Measurements from ENCODE around the gene STK38.
"Not testable (repeated sequence)": the region's sequence is repeated elsewhere in the genome, so short reads cannot be mapped to it uniquely, and the experiment has no call there.

The STK38 gene

GRCh38 chr6:36495086-36495485, 52.2 kb downstream of the STK38 start:
- no peak overlapping the region for H3K27ac ChIP-seq (ENCODE audit: low read length)
- H3K27me3 ChIP-seq (ENCODE audit: low read depth, low read length) = no peaks in the 10 kb centered on the region
- H3K4me3 ChIP-seq (ENCODE audit: low read depth in 1 of 2, low read length in 2 of 2) = no peak overlapping the region
- H3K9me3 ChIP-seq (ENCODE audit: control insufficient read depth in 1 of 2, low read length in 2 of 2) = no peaks in the 10 kb centered on the region
- H3K4me1 ChIP-seq (ENCODE audit: control insufficient read depth in 1 of 2, insufficient read depth in 2 of 2, low read length in 2 of 2) = no peaks in the 10 kb centered on the region
- peaks cover 45 to 51% of the 10 kb centered on the region in 2 donors for H3K36me3 ChIP-seq (ENCODE audit: control insufficient read depth in 1 of 2, insufficient read depth in 2 of 2, low read length in 2 of 2)

- Histone ChIP-seq H3K27me3 (ENCODE audit: low read depth, low read length) (no peaks in the 10 kb centered on the region), H3K27ac (ENCODE audit: low read length) (no peak overlapping the region), H3K36me3 (ENCODE audit: control insufficient read depth in 1 of 2, insufficient read depth in 2 of 2, low read length in 2 of 2) (peaks cover 42 to 49% of the 10 kb centered on the region in 2 donors), H3K4me3 (ENCODE audit: low read depth in 1 of 2, low read length in 2 of 2) (no peak overlapping the region), H3K9me3 (ENCODE audit: control insufficient read depth in 1 of 2, low read length in 2 of 2) (no peaks in the 10 kb centered on the region), H3K4me1 (ENCODE audit: control insufficient read depth in 1 of 2, insufficient read depth in 2 of 2, low read length in 2 of 2) (peaks cover 3 to 8% of the 10 kb centered on the region in 2 donors)
These were observed 53.4 kb downstream of the STK38 start for GRCh38 chr6:36493859-36494258.

- Histone ChIP-seq H3K4me1 (ENCODE audit: control insufficient read depth in 1 of 2, insufficient read depth in 2 of 2, low read length in 2 of 2) (peaks cover 3 to 13% of the 10 kb centered on the region in 2 donors), H3K27me3 (ENCODE audit: low read depth, low read length) (no peaks in the 10 kb centered on the region), H3K4me3 (ENCODE audit: low read depth in 1 of 2, low read length in 2 of 2) (no peak overlapping the region), H3K27ac (ENCODE audit: low read length) (no peak overlapping the region), H3K36me3 (ENCODE audit: control insufficient read depth in 1 of 2, insufficient read depth in 2 of 2, low read length in 2 of 2) (peaks cover 44 to 49% of the 10 kb centered on the region in 2 donors), H3K9me3 (ENCODE audit: control insufficient read depth in 1 of 2, low read length in 2 of 2) (no peaks in the 10 kb centered on the region)
These were observed 54.0 kb downstream of the STK38 start for GRCh38 chr6:36493319-36493718.

- no peaks in the 10 kb centered on the region for H3K9me3 ChIP-seq (ENCODE audit: control insufficient read depth in 1 of 2, low read length in 2 of 2)
- H3K4me1 ChIP-seq (ENCODE audit: control insufficient read depth in 1 of 2, insufficient read depth in 2 of 2, low read length in 2 of 2) = peaks cover 3 to 20% of the 10 kb centered on the region in 2 donors
- H3K27ac ChIP-seq (ENCODE audit: low read length) = no peak overlapping the region
- peaks cover 46 to 54% of the 10 kb centered on the region in 2 donors for H3K36me3 ChIP-seq (ENCODE audit: control insufficient read depth in 1 of 2, insufficient read depth in 2 of 2, low read length in 2 of 2)
- H3K4me3 ChIP-seq (ENCODE audit: low read depth in 1 of 2, low read length in 2 of 2) = no peak overlapping the region
- no peaks in the 10 kb centered on the region for H3K27me3 ChIP-seq (ENCODE audit: low read depth, low read length)
These were observed 54.7 kb downstream of the STK38 start for GRCh38 chr6:36492621-36493020.

GRCh38 chr6:36492092-36492491, 55.2 kb downstream of the STK38 start:
- Histone ChIP-seq H3K27me3 (ENCODE audit: low read depth, low read length) (no peaks in the 10 kb centered on the region), H3K27ac (ENCODE audit: low read length) (no peak overlapping the region), H3K9me3 (ENCODE audit: control insufficient read depth in 1 of 2, low read length in 2 of 2) (no peaks in the 10 kb centered on the region), H3K4me3 (ENCODE audit: low read depth in 1 of 2, low read length in 2 of 2) (no peak overlapping the region), H3K36me3 (ENCODE audit: control insufficient read depth in 1 of 2, insufficient read depth in 2 of 2, low read length in 2 of 2) (peaks cover 46 to 52% of the 10 kb centered on the region in 2 donors), H3K4me1 (ENCODE audit: control insufficient read depth in 1 of 2, insufficient read depth in 2 of 2, low read length in 2 of 2) (peaks cover 3 to 24% of the 10 kb centered on the region in 2 donors)

- Histone ChIP-seq H3K36me3 (ENCODE audit: control insufficient read depth in 1 of 2, insufficient read depth in 2 of 2, low read length in 2 of 2) (peaks cover 46 to 53% of the 10 kb centered on the region in 2 donors), H3K9me3 (ENCODE audit: control insufficient read depth in 1 of 2, low read length in 2 of 2) (no peaks in the 10 kb centered on the region), H3K4me3 (ENCODE audit: low read depth in 1 of 2, low read length in 2 of 2) (no peak overlapping the region), H3K27me3 (ENCODE audit: low read depth, low read length) (no peaks in the 10 kb centered on the region), H3K4me1 (ENCODE audit: control insufficient read depth in 1 of 2, insufficient read depth in 2 of 2, low read length in 2 of 2) (peaks cover 3 to 24% of the 10 kb centered on the region in 2 donors), H3K27ac (ENCODE audit: low read length) (no peak overlapping the region)
These were observed 55.8 kb downstream of the STK38 start for GRCh38 chr6:36491378-36491965.

- Histone ChIP-seq H3K27ac (ENCODE audit: low read length) (no peak overlapping the region), H3K27me3 (ENCODE audit: low read depth, low read length) (no peaks in the 10 kb centered on the region), H3K9me3 (ENCODE audit: control insufficient read depth in 1 of 2, low read length in 2 of 2) (no peaks in the 10 kb centered on the region), H3K36me3 (ENCODE audit: control insufficient read depth in 1 of 2, insufficient read depth in 2 of 2, low read length in 2 of 2) (peaks cover 35 to 47% of the 10 kb centered on the region in 2 donors), H3K4me3 (ENCODE audit: low read depth in 1 of 2, low read length in 2 of 2) (no peak overlapping the region), H3K4me1 (ENCODE audit: control insufficient read depth in 1 of 2, insufficient read depth in 2 of 2, low read length in 2 of 2) (peaks cover 3 to 24% of the 10 kb centered on the region in 2 donors)
These were observed 57.9 kb downstream of the STK38 start for GRCh38 chr6:36489426-36489825.

GRCh38 chr6:36488221-36488620, 59.1 kb downstream of the STK38 start:
- H3K36me3 ChIP-seq (ENCODE audit: control insufficient read depth in 1 of 2, insufficient read depth in 2 of 2, low read length in 2 of 2) = peaks cover 30 to 35% of the 10 kb centered on the region in 2 donors
- H3K27me3 ChIP-seq (ENCODE audit: low read depth, low read length) = no peaks in the 10 kb centered on the region
- H3K4me1 ChIP-seq (ENCODE audit: control insufficient read depth in 1 of 2, insufficient read depth in 2 of 2, low read length in 2 of 2) = peaks cover 3 to 24% of the 10 kb centered on the region in 2 donors
- no peak overlapping the region for H3K4me3 ChIP-seq (ENCODE audit: low read depth in 1 of 2, low read length in 2 of 2)
- no peaks in the 10 kb centered on the region for H3K9me3 ChIP-seq (ENCODE audit: control insufficient read depth in 1 of 2, low read length in 2 of 2)
- no peak overlapping the region for H3K27ac ChIP-seq (ENCODE audit: low read length)

- Histone ChIP-seq H3K36me3 (ENCODE audit: control insufficient read depth in 1 of 2, insufficient read depth in 2 of 2, low read length in 2 of 2) (peaks cover 30 to 35% of the 10 kb centered on the region in 2 donors), H3K9me3 (ENCODE audit: control insufficient read depth in 1 of 2, low read length in 2 of 2) (no peaks in the 10 kb centered on the region), H3K4me1 (ENCODE audit: control insufficient read depth in 1 of 2, insufficient read depth in 2 of 2, low read length in 2 of 2) (peaks cover 3 to 24% of the 10 kb centered on the region in 2 donors), H3K27ac (ENCODE audit: low read length) (no peak overlapping the region), H3K4me3 (ENCODE audit: low read depth in 1 of 2, low read length in 2 of 2) (no peak overlapping the region), H3K27me3 (ENCODE audit: low read depth, low read length) (no peaks in the 10 kb centered on the region)
These were observed 59.6 kb downstream of the STK38 start for GRCh38 chr6:36487698-36488097.

- H3K4me3 ChIP-seq (ENCODE audit: low read depth in 1 of 2, low read length in 2 of 2) = no peak overlapping the region
- no peak overlapping the region for H3K27ac ChIP-seq (ENCODE audit: low read length)
- no peaks in the 10 kb centered on the region for H3K9me3 ChIP-seq (ENCODE audit: control insufficient read depth in 1 of 2, low read length in 2 of 2)
- no peaks in the 10 kb centered on the region for H3K27me3 ChIP-seq (ENCODE audit: low read depth, low read length)
- H3K4me1 ChIP-seq (ENCODE audit: control insufficient read depth in 1 of 2, insufficient read depth in 2 of 2, low read length in 2 of 2) = peaks cover 3 to 24% of the 10 kb centered on the region in 2 donors
- H3K36me3 ChIP-seq (ENCODE audit: control insufficient read depth in 1 of 2, insufficient read depth in 2 of 2, low read length in 2 of 2) = peaks cover 42 to 58% of the 10 kb centered on the region in 2 donors
These were observed 62.5 kb downstream of the STK38 start for GRCh38 chr6:36484736-36485135.

- not testable (repeated sequence) for H3K4me3 ChIP-seq (ENCODE audit: low read depth in 1 of 2, low read length in 2 of 2); H3K27me3 ChIP-seq (ENCODE audit: low read depth, low read length); H3K9me3 ChIP-seq (ENCODE audit: control insufficient read depth in 1 of 2, low read length in 2 of 2); H3K27ac ChIP-seq (ENCODE audit: low read length)
- Histone ChIP-seq H3K36me3 (ENCODE audit: control insufficient read depth in 1 of 2, insufficient read depth in 2 of 2, low read length in 2 of 2) (peaks cover 39 to 59% of the 10 kb centered on the region in 2 donors), H3K4me1 (ENCODE audit: control insufficient read depth in 1 of 2, insufficient read depth in 2 of 2, low read length in 2 of 2) (peaks cover 0 to 11% of the 10 kb centered on the region in 2 donors)
These were observed 64.0 kb downstream of the STK38 start for GRCh38 chr6:36483326-36483725.

GRCh38 chr6:36479256-36479655, 68.0 kb downstream of the STK38 start:
- H3K36me3 ChIP-seq (ENCODE audit: control insufficient read depth in 1 of 2, insufficient read depth in 2 of 2, low read length in 2 of 2) = peaks cover 24 to 36% of the 10 kb centered on the region in 2 donors
- no peak overlapping the region for H3K27ac ChIP-seq (ENCODE audit: low read length)
- no peaks in the 10 kb centered on the region for H3K9me3 ChIP-seq (ENCODE audit: control insufficient read depth in 1 of 2, low read length in 2 of 2)
- H3K4me1 ChIP-seq (ENCODE audit: control insufficient read depth in 1 of 2, insufficient read depth in 2 of 2, low read length in 2 of 2) = no peaks in the 10 kb centered on the region
- H3K27me3 ChIP-seq (ENCODE audit: low read depth, low read length) = no peaks in the 10 kb centered on the region
- H3K4me3 ChIP-seq (ENCODE audit: low read depth in 1 of 2, low read length in 2 of 2) = no peak overlapping the region

Measured in muscle layer of duodenum (tissue), 2 donors.